HG02571 (cell line): ENCODE data around the gene MRPL38.
A peak's percentile ranks its signal among the peaks of the same experiment; 100 is the strongest.
"Not testable (repeated sequence)": the region's sequence is repeated elsewhere in the genome, so short reads cannot be mapped to it uniquely, and the experiment has no call there.

Source experiments
- ATAC-seq: cut with Tn5 transposase; IDR thresholded peaks from one replicate; pipeline ENCODE4 v1.9.1; 2021; ENCODE audit warnings: mild to moderate bottlenecking, moderate library complexity; ENCODE audit not compliant: unreplicated experiment

Gene MRPL38

DNA sequence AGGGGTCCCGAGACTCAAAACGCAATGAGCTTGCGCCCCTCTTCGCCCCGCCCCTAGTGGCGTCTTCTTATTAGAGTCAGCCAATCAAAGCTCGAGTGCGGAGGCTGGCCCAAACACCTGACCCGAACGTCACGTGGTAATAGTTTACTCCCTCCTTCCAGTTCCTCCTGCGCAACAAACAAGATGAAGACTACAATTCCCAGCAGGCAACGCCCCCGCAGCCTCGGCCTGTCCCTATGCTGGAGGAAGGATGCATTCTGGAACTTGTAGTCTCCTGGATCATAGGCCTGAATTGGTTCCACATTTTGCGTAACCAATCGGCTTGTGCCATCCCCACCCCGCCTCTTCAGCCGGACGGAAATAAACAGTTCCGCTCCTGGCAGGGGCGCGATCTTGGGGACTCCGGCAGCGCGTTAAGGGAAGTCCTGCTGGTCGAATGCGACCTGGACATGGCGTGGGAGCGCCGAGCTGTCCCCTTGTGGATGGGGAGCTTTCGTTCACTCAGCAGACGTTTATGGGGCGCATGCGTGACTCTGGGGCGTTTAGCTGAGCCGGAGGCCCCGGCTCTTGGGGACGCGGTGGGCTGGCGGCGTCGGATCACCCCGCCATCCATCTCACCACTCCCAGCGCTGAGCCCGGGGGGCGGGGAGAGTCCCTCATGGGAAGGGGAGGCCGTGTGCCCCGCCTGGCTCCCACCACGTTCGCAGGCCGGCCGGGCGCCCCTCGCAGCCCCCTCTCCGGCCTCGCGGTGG, 49.2 kb downstream of the MRPL38 start, which contains the start of gene WBP2:
TSS of gene WBP2 (minus strand) at position 26 of the 752 bp plus-strand sequence. CDS start 38 bp downstream, outside the sequence.
- ATAC-seq, result peak; percentile 86

- no peak for ATAC-seq
Measured at GRCh38 chr17:75854881-75855309, 49.8 kb downstream of the MRPL38 start.

- ATAC-seq, result no peak
Measured at GRCh38 chr17:75854101-75854748, 50.5 kb downstream of the MRPL38 start.

- no peak for ATAC-seq
Measured at GRCh38 chr17:75853433-75853832, 51.3 kb downstream of the MRPL38 start.

- not testable (repeated sequence) for ATAC-seq
Measured at GRCh38 chr17:75851693-75851991, 53.0 kb downstream of the MRPL38 start.

- ATAC-seq, result no peak
Measured at GRCh38 chr17:75850928-75851692, 53.6 kb downstream of the MRPL38 start.

DNA sequence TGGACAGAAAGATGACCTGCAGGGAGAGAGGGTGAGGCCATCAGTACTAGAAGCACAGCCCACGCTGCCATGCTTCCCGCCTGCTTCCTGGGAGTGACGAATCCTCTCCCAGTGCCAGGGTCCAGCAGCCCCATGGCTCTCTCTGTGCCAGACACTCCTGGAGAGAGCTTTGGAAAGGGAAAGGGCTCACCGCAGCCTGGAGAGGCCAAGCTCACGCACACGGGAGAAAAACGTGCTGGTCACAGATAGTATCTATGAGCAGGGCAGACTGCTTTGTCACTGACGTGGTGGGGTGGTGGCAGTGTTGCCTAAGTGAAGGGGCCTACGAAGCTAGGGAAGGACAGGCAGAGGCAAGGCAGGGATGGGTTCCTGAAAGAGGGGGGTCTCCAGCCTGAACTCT, 55.0 kb downstream of the MRPL38 start:
- no peak for ATAC-seq

GRCh38 chr17:75849279-75849646, 55.4 kb downstream of the MRPL38 start:
- no peak for ATAC-seq
